ENCODE results near the gene SALL3.

The SALL3 gene

GRCh38 chr18:79048245-79048632, 68.6 kb downstream of the SALL3 start:
- H3K4me3 Mint-ChIP-seq = no peak overlapping the region
- H3K27ac Mint-ChIP-seq = no peak overlapping the region
- no peaks in the 10 kb centered on the region for H3K27me3 Mint-ChIP-seq
- H3K4me1 Mint-ChIP-seq = no peaks in the 10 kb centered on the region
- H3K9me3 Mint-ChIP-seq = no peaks in the 10 kb centered on the region
- H3K36me3 Mint-ChIP-seq = no peaks in the 10 kb centered on the region

GRCh38 chr18:79049506-79049905, 69.9 kb downstream of the SALL3 start:
- Mint-ChIP-seq H3K4me3 (no peak overlapping the region), H3K36me3 (peaks cover 2% of the 10 kb centered on the region), H3K27me3 (peaks cover 2% of the 10 kb centered on the region), H3K4me1 (no peaks in the 10 kb centered on the region), H3K9me3 (no peaks in the 10 kb centered on the region), H3K27ac (no peak overlapping the region)
